ENCODE data around the gene ACTL8.

ACTL8 gene

DNA sequence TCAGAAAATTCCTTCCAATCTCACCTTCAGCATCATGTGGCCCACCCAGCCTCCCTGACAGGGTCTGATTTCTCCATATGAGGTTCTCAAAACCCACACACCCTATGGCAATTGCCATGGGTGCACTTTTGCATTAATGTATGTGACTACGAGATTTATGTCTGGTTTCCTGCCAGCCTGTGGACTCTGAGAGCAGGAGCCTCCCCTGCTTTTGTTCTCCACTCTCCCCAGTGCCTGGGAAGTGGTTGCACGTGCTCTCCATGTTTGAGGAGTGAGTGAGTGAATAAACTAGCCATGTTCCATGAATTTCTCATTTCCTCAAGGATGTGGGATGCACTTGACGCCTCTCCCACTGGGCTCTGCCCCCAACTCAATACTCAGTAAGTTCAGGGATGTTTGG is 91.2 kb downstream of the ACTL8 start:
- H3K9me2 ChIP-seq (replicated peaks; ENCODE audit: control insufficient read depth, low read length) = no peaks in the 10 kb centered on the region
- no peak overlapping the region for H3K27ac ChIP-seq (ENCODE audit: low read depth, low read length)
- H3K79me2 ChIP-seq (ENCODE audit: control insufficient read depth, low read length) = no peaks in the 10 kb centered on the region
- H3F3A ChIP-seq (ENCODE audit: control insufficient read depth, insufficient read depth) = no peaks in the 10 kb centered on the region
- no peaks in the 10 kb centered on the region for H3K9me3 ChIP-seq (ENCODE audit: control insufficient read depth, insufficient read depth, low read length)
- no peaks in the 10 kb centered on the region for H4K20me1 ChIP-seq (ENCODE audit: control insufficient read depth, insufficient read depth, low read depth, low read length)
- no peaks in the 10 kb centered on the region for H3K4me1 ChIP-seq (ENCODE audit: control insufficient read depth, low read length)
- TF ChIP-seq, protein P1, sequence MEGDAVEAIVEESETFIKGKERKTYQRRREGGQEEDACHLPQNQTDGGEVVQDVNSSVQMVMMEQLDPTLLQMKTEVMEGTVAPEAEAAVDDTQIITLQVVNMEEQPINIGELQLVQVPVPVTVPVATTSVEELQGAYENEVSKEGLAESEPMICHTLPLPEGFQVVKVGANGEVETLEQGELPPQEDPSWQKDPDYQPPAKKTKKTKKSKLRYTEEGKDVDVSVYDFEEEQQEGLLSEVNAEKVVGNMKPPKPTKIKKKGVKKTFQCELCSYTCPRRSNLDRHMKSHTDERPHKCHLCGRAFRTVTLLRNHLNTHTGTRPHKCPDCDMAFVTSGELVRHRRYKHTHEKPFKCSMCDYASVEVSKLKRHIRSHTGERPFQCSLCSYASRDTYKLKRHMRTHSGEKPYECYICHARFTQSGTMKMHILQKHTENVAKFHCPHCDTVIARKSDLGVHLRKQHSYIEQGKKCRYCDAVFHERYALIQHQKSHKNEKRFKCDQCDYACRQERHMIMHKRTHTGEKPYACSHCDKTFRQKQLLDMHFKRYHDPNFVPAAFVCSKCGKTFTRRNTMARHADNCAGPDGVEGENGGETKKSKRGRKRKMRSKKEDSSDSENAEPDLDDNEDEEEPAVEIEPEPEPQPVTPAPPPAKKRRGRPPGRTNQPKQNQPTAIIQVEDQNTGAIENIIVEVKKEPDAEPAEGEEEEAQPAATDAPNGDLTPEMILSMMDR (IDR thresholded peaks at IDR 0.05; ENCODE audit: low read depth, low read length, poor library complexity, severe bottlenecking) = no peak
- TF ChIP-seq EZH2phosphoT487 (IDR thresholded peaks at IDR 0.05; ENCODE audit: borderline replicate concordance, low read length) = no peak
- no peak overlapping the region for H3K4me3 ChIP-seq (ENCODE audit: low read length)
- no peaks in the 10 kb centered on the region for H3K27me3 ChIP-seq (ENCODE audit: control insufficient read depth, low read length)
- H3K36me3 ChIP-seq (ENCODE audit: control insufficient read depth, low read length) = no peaks in the 10 kb centered on the region
- no peak overlapping the region for H3K4me2 ChIP-seq (ENCODE audit: low read length)

DNA sequence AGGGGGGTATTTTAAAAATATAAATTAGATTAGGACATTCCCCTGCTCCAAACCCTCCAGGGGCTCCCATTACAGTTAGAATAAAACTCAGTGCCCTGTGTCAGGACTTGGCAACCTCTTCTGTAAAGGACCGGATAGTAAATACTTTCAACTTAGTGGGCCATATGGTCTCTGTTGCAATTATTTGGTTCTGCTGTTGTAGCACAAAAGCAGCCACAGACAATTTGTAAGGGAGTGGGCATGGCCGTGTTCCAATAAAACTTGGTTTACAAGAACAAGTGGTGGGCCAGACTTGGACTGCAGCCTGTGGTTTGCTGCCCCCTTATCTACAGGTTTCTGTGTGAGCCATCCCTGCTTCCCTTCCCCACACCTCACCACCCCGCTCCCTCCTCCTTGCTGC is 92.0 kb downstream of the ACTL8 start:
- Histone ChIP-seq H3K4me3 (ENCODE audit: low read length) (no peak overlapping the region), H4K20me1 (ENCODE audit: control insufficient read depth, insufficient read depth, low read depth, low read length) (no peaks in the 10 kb centered on the region), H3K36me3 (ENCODE audit: control insufficient read depth, low read length) (no peaks in the 10 kb centered on the region), H3F3A (ENCODE audit: control insufficient read depth, insufficient read depth) (no peaks in the 10 kb centered on the region), H3K9me2 (replicated peaks; ENCODE audit: control insufficient read depth, low read length) (no peaks in the 10 kb centered on the region), H3K27ac (ENCODE audit: low read depth, low read length) (no peak overlapping the region), H3K79me2 (ENCODE audit: control insufficient read depth, low read length) (no peaks in the 10 kb centered on the region), H3K4me1 (ENCODE audit: control insufficient read depth, low read length) (no peaks in the 10 kb centered on the region), H3K27me3 (ENCODE audit: control insufficient read depth, low read length) (no peaks in the 10 kb centered on the region), H3K4me2 (ENCODE audit: low read length) (no peak overlapping the region), H3K9me3 (ENCODE audit: control insufficient read depth, insufficient read depth, low read length) (no peaks in the 10 kb centered on the region)
- TF ChIP-seq, protein P1 (IDR thresholded peaks at IDR 0.05; ENCODE audit: low read depth, low read length, poor library complexity, severe bottlenecking) = no peak
- no peak for TF ChIP-seq EZH2phosphoT487 (IDR thresholded peaks at IDR 0.05; ENCODE audit: borderline replicate concordance, low read length)

DNA sequence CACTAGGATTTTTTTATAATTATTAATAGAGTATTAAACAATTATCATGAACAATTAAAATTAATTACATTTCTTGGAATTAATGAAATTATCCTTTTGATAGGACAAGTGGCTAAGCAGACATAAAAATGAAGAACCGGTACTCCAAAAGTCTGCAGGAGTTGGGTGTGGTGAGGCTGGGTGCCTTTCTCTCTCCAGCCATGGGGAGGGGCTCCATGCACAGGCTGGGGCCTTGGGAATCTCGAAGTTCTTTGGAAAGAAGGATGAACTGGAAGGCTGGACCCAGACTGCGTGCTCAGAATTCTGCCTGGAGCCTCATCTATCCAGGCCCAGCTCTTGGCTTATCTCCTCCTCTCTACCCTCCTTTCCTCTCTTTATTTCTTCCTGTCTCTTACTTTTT is 94.1 kb downstream of the ACTL8 start:
- Histone ChIP-seq H3K36me3 (ENCODE audit: control insufficient read depth, low read length) (no peaks in the 10 kb centered on the region), H3K27me3 (ENCODE audit: control insufficient read depth, low read length) (no peaks in the 10 kb centered on the region), H3K4me3 (ENCODE audit: low read length) (no peak overlapping the region), H3K9me3 (ENCODE audit: control insufficient read depth, insufficient read depth, low read length) (no peaks in the 10 kb centered on the region), H3K4me2 (ENCODE audit: low read length) (no peak overlapping the region), H3F3A (ENCODE audit: control insufficient read depth, insufficient read depth) (no peaks in the 10 kb centered on the region), H3K79me2 (ENCODE audit: control insufficient read depth, low read length) (no peaks in the 10 kb centered on the region), H4K20me1 (ENCODE audit: control insufficient read depth, insufficient read depth, low read depth, low read length) (no peaks in the 10 kb centered on the region), H3K27ac (ENCODE audit: low read depth, low read length) (no peak overlapping the region), H3K9me2 (replicated peaks; ENCODE audit: control insufficient read depth, low read length) (no peaks in the 10 kb centered on the region), H3K4me1 (ENCODE audit: control insufficient read depth, low read length) (no peaks in the 10 kb centered on the region)
- TF ChIP-seq, protein P1 (IDR thresholded peaks at IDR 0.05; ENCODE audit: low read depth, low read length, poor library complexity, severe bottlenecking) = no peak
- no peak for TF ChIP-seq EZH2phosphoT487 (IDR thresholded peaks at IDR 0.05; ENCODE audit: borderline replicate concordance, low read length)

DNA sequence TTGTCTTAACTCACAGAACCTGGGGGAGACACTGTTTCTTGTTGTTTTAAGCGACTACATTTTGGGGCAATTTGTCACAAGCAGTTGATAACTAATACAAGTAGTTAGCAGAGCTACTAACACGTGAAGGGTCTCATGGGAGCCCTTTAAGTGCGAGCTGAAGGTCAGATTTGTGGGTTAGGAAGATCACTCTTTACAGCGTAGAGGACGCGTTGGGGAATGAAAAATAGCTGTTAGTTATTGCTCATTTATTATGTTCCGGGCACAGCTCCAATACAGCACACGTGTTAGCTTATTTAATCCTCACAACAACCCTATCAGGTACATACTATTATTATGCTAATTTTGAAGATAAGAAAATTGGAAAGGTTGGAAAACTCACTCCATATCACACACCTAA is 95.9 kb downstream of the ACTL8 start:
- Histone ChIP-seq H3K27ac (ENCODE audit: low read depth, low read length) (no peak overlapping the region), H3K9me2 (replicated peaks; ENCODE audit: control insufficient read depth, low read length) (no peaks in the 10 kb centered on the region), H3K27me3 (ENCODE audit: control insufficient read depth, low read length) (no peaks in the 10 kb centered on the region), H3F3A (ENCODE audit: control insufficient read depth, insufficient read depth) (no peaks in the 10 kb centered on the region), H3K79me2 (ENCODE audit: control insufficient read depth, low read length) (no peaks in the 10 kb centered on the region), H3K4me3 (ENCODE audit: low read length) (no peak overlapping the region), H3K4me2 (ENCODE audit: low read length) (no peak overlapping the region), H3K36me3 (ENCODE audit: control insufficient read depth, low read length) (no peaks in the 10 kb centered on the region), H3K9me3 (ENCODE audit: control insufficient read depth, insufficient read depth, low read length) (no peaks in the 10 kb centered on the region), H4K20me1 (ENCODE audit: control insufficient read depth, insufficient read depth, low read depth, low read length) (no peaks in the 10 kb centered on the region), H3K4me1 (ENCODE audit: control insufficient read depth, low read length) (no peaks in the 10 kb centered on the region)
- TF ChIP-seq, protein P1 (IDR thresholded peaks at IDR 0.05; ENCODE audit: low read depth, low read length, poor library complexity, severe bottlenecking) = no peak
- no peak for TF ChIP-seq EZH2phosphoT487 (IDR thresholded peaks at IDR 0.05; ENCODE audit: borderline replicate concordance, low read length)
